Right lobe of liver (tissue), 6 donors: ENCODE data around the gene SLC9B2. TPM values are rescaled to one million over a fixed set of nuclear protein-coding genes. Genes with fewer than 3 reads are reported as not detected.

Experiments
- ATAC-seq, 4 donors: fragments of 200-7000 bp; cut with Tn5 transposase; one replicate each; pipeline ENCODE4 v1.9.1; 2020; ENCODE audit warnings: mild to moderate bottlenecking in 4 of 4, moderate library complexity in 4 of 4
- DNase-seq, 3 donors: peaks; one replicate each; pipeline ENCODE4 v3.0.0-alpha.2; 2020
- H3K27ac ChIP-seq, 3 donors: fragments of 200-600 bp; one replicate each; pipeline ENCODE4 v1.8.0; 2022
- H3K27me3 ChIP-seq, 2 donors: fragments of 200-600 bp; one replicate each; pipeline ENCODE4 v1.8.0; 2022
- H3K36me3 ChIP-seq, 4 donors: fragments of 200-600 bp; sonication (generic) in 1 of 4; one replicate each; pipeline versions ENCODE4 v1.5.1 to v1.8.0; 2017 to 2022; ENCODE audit warnings: control low read depth in 1 of 4
- H3K4me1 ChIP-seq, 4 donors: fragments of 200-600 bp; sonication (generic) in 1 of 4; one replicate each; pipeline versions ENCODE4 v1.5.1 to v1.8.0; 2017 to 2022; ENCODE audit warnings: control low read depth in 1 of 4
- H3K4me3 ChIP-seq, 3 donors: fragments of 200-600 bp; one replicate each; pipeline ENCODE4 v1.8.0; 2022
- H3K9me3 ChIP-seq, 4 donors: fragments of 200-600 bp; sonication (generic) in 1 of 4; one replicate each; pipeline versions ENCODE4 v1.5.1 to v1.8.0; 2017 to 2022; ENCODE audit warnings: control low read depth in 1 of 4
- POLR2A ChIP-seq: fragments of 450-650 bp; IDR thresholded peaks from one replicate; pipeline ENCODE4 v1.6.1; 2017; ENCODE audit warnings: antibody characterized with exemption, mild to moderate bottlenecking
- WGBS: methylation state at CpG from one replicate; pipeline ENCODE4 v1.1.6; 2018; ENCODE audit warnings: low coverage, low lambda C conversion rate; ENCODE audit not compliant: insufficient coverage; ENCODE audit errors: missing lambda C conversion rate; 5-methylcytosine and 5-hydroxymethylcytosine counted together
- intact Hi-C, 2 donors: fragments of 100-400 bp; cut with DNase I; formaldehyde crosslinking; loops; one replicate each; pipeline versions ENCODE4 v1.11.2 to v1.14.1; 2022
- total RNA-seq, 6 experiments: library from RNA; depleted of rRNA in 2 of 6; stranded (reverse); fragments of >200 nt in 2 of 6; fragmentation: NEBNext Ultra II Directional in 3 of 6; extraction: Animal tissue kit (Norgen Biotek cat#: 25700) in 3 of 6; gene quantifications; one replicate each; pipeline versions ENCODE4 v1.1.0 to v1.2.4, GENCODE V29; 2016 to 2023
- TF ChIP-seq, protein P1 (sequence below), 4 donors: fragments of 200-600 bp in 3 of 4; fragments of 450-650 bp in 1 of 4; IDR thresholded peaks; one replicate each; pipeline versions ENCODE4 v1.5.1 to v1.8.0; 2016 to 2022; ENCODE audit warnings: antibody characterized with exemption in 4 of 4, mild to moderate bottlenecking in 2 of 4
- donor health status: DM: no; HTN: yes; CAD: no.
- donor health status: DM: no; HTN: no; CAD: no.
- donor health status: DM: no; HTN: no; CAD: no.
- donor health status: DM: no; HTN: yes; CAD: no.
- donor health status: DM: no; HTN: yes; CAD: no.

Gene SLC9B2
- total RNA-seq, 6 experiments from 2014 or later, result 27.9 to 49.1 (median 40.2) TPM

DNA sequence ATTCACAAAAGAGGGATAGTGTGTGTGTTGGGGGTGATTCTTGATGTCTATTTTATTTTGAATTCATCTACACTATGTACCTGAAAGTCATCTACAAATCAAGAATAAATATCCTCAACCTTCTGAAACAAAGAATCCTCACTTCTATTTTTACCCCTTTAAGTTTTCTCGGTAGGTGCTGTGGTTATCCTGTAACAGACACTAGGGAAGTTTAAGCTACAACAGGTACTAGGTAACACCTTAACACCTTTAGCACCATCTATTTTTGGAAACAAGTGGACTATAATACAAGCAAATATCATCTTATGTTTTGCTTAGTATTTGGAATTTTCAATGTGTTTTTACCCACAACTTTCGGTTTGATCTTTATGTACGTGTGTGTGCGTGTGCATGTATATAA is 35.0 kb upstream of the SLC9B2 start:
- DNase-seq (no peak), ATAC-seq (no peak)
- H3K36me3 ChIP-seq, result no peaks in the 10 kb centered on the region
- H3K9me3 ChIP-seq, result no peaks in the 10 kb centered on the region
- no peak overlapping the region for H3K4me3 ChIP-seq
- H3K27ac ChIP-seq, result no peak overlapping the region
- 89% methylated on average over 4 of the region's 4 CpGs for WGBS
- TF ChIP-seq POLR2A, result no peak
- TF ChIP-seq, protein P1, sequence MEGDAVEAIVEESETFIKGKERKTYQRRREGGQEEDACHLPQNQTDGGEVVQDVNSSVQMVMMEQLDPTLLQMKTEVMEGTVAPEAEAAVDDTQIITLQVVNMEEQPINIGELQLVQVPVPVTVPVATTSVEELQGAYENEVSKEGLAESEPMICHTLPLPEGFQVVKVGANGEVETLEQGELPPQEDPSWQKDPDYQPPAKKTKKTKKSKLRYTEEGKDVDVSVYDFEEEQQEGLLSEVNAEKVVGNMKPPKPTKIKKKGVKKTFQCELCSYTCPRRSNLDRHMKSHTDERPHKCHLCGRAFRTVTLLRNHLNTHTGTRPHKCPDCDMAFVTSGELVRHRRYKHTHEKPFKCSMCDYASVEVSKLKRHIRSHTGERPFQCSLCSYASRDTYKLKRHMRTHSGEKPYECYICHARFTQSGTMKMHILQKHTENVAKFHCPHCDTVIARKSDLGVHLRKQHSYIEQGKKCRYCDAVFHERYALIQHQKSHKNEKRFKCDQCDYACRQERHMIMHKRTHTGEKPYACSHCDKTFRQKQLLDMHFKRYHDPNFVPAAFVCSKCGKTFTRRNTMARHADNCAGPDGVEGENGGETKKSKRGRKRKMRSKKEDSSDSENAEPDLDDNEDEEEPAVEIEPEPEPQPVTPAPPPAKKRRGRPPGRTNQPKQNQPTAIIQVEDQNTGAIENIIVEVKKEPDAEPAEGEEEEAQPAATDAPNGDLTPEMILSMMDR (IDR thresholded peaks at IDR 0.05), result no peak
- intact Hi-C loops, result no loop called here
- H3K27me3 ChIP-seq, result no peaks in the 10 kb centered on the region
- H3K4me1 ChIP-seq, result peaks cover 0 to 9% (median 0%) of the 10 kb centered on the region in 4 donors

DNA sequence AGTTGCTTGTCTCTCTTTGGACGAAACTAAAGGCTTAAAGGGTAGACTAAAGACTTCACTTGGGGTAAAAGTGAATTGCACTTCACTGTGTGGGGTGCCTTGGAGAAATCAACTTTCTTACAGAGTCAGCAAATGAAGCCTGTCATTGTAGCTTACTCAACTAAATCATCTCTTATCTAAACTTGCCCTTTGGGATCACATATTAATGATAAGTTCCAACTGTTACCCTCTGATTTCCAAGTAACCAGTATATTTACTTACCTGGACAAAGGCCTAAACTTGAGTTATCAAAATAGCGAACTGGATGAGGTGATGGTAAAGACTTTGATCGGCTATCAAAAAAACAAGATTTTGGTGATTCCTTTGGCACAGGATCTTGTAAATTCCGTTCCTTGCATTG is 32.0 kb upstream of the SLC9B2 start:
- Histone ChIP-seq H3K4me3 (no peak overlapping the region), H3K27ac (no peak overlapping the region), H3K4me1 (peaks cover 0 to 9% (median 0%) of the 10 kb centered on the region in 4 donors), H3K9me3 (no peaks in the 10 kb centered on the region), H3K36me3 (no peaks in the 10 kb centered on the region), H3K27me3 (no peaks in the 10 kb centered on the region)
- TF ChIP-seq, protein P1 (IDR thresholded peaks at IDR 0.05), result no peak
- no peak for TF ChIP-seq POLR2A
- DNase-seq (no peak), ATAC-seq (peak in 2 of 4 donors; percentile 22 to 56)
- intact Hi-C loops, result no loop called here
- 45% methylated on average over 4 of the region's 4 CpGs for WGBS

- Histone ChIP-seq H3K9me3 (no peaks in the 10 kb centered on the region), H3K27me3 (no peaks in the 10 kb centered on the region), H3K27ac (no peak overlapping the region), H3K4me1 (peaks cover 0 to 9% (median 0%) of the 10 kb centered on the region in 4 donors), H3K36me3 (no peaks in the 10 kb centered on the region), H3K4me3 (no peak overlapping the region)
- 89% methylated on average over 2 of the region's 2 CpGs for WGBS
- no peak for TF ChIP-seq POLR2A
- TF ChIP-seq, protein P1 (IDR thresholded peaks at IDR 0.05), result no peak
- DNase-seq (no peak), ATAC-seq (no peak)
- intact Hi-C loops, result no loop called here
Observed at GRCh38 chr4:103105558-103106356, 29.2 kb upstream of the SLC9B2 start.

- ATAC-seq, result no peak
Observed at GRCh38 chr4:103104886-103105285, 28.3 kb upstream of the SLC9B2 start.

More at GRCh38 chr4:103104886-103105285, 28.3 kb upstream of the SLC9B2 start:
- DNase-seq, result no peak
- Histone ChIP-seq H3K9me3 (no peaks in the 10 kb centered on the region), H3K4me3 (no peak overlapping the region), H3K27ac (no peak overlapping the region), H3K36me3 (no peaks in the 10 kb centered on the region), H3K4me1 (peaks cover 0 to 9% (median 0%) of the 10 kb centered on the region in 4 donors), H3K27me3 (no peaks in the 10 kb centered on the region)
- intact Hi-C loops, result no loop called here
- TF ChIP-seq POLR2A, result no peak
- TF ChIP-seq, protein P1 (IDR thresholded peaks at IDR 0.05), result no peak
- 69% methylated on average over 3 of the region's 3 CpGs for WGBS
